K562 (cell line): ENCODE measurements around the gene MEGF10. TPM values are rescaled to one million over a fixed set of nuclear protein-coding genes. Genes with fewer than 3 reads are reported as not detected.

Experiments used
- ATAC-seq: fragments of 200-7000 bp; cut with Tn5 transposase; 3 replicates; pipeline ENCODE4 v1.9.1; 2020; ENCODE audit warnings: moderate library complexity
- BruUV-seq: library from RNA; stranded (reverse); fragments of 400-500 nt; replicated peaks from 2 replicates; lab custom pipeline; 2021; lab: Mats Ljungman, UMichigan
- CTCF ChIA-PET: fragments of 300-600 bp; formaldehyde crosslinking; extraction: SDS; loops from one replicate; lab custom pipeline; 2021; ENCODE audit warnings: low intra/inter-chr PET ratio; lab: Yijun Ruan, JAX
- POLR2A ChIA-PET: fragments of 300-600, 350-650 bp; sonication (Branson Sonifier 250); formaldehyde crosslinking; extraction: SDS; loops from one replicate; lab custom pipeline; 2021; ENCODE audit warnings: antibody characterized with exemption, inconsistent platforms; lab: Yijun Ruan, JAX
- DNase-seq, 4 experiments: peaks; one replicate each; pipeline versions ENCODE4 v3.0.0 to v3.0.0-alpha.2; 2011 to 2018; ENCODE audit warnings: low spot score in 3 of 4, mixed read lengths in 3 of 4; ENCODE audit errors: extremely low read depth in 1 of 4
- FAIRE-seq: peaks from 2 replicates; lab custom pipeline; 2011; peaks lifted over from hg19 to GRCh38; lab: Jason Lieb, UNC
- H2AFZ ChIP-seq: 2 replicates; pipeline ENCODE4 v1.6.0; 2011; ENCODE audit warnings: low read depth, low read length, control low read depth, inconsistent platforms
- H3K27ac ChIP-seq: fragments of 200-600 bp; 3 replicates; pipeline ENCODE4 v1.8.0; 2011; ENCODE audit warnings: low read depth, mild to moderate bottlenecking, control low read depth, inconsistent platforms, low read length, moderate library complexity, mixed read lengths; ENCODE audit errors: extremely low read depth
- H3K27me3 ChIP-seq, 2 experiments: fragments of 300-600 bp in 1 of 2; 2 replicates in 1 of 2; 3 replicates in 1 of 2; pipeline versions ENCODE4 v1.6.0 to v1.8.0; 2011; ENCODE audit warnings: inconsistent platforms in 2 of 2, low read length in 2 of 2, mild to moderate bottlenecking in 1 of 2, mixed read lengths in 1 of 2, moderate library complexity in 1 of 2; ENCODE audit not compliant: control insufficient read depth in 2 of 2, insufficient read depth in 2 of 2
- H3K36me3 ChIP-seq: fragments of 300-600 bp; 3 replicates; pipeline ENCODE4 v1.8.0; 2011; ENCODE audit warnings: mild to moderate bottlenecking, low read length, inconsistent platforms; ENCODE audit not compliant: control insufficient read depth, insufficient read depth
- H3K4me1 ChIP-seq, 2 experiments: fragments of 200-600 bp in 1 of 2; replicated peaks in 1 of 2; 2 replicates in 1 of 2; 3 replicates in 1 of 2; pipeline versions ENCODE4 v1.5.1 to v1.8.0; 2011; ENCODE audit warnings: inconsistent platforms in 2 of 2, low read length in 2 of 2, mild to moderate bottlenecking in 1 of 2, mixed read lengths in 1 of 2, moderate library complexity in 1 of 2; ENCODE audit not compliant: control insufficient read depth in 2 of 2, insufficient read depth in 2 of 2
- H3K4me2 ChIP-seq: 2 replicates; pipeline ENCODE4 v1.6.1; 2011; ENCODE audit warnings: low read length, control low read depth, inconsistent platforms, mixed read lengths; ENCODE audit not compliant: insufficient read depth
- H3K4me3 ChIP-seq: fragments of 200-600 bp; sonication (generic), shearing (Covaris generic); 2 replicates; pipeline ENCODE4 v1.5.1; 2016; ENCODE audit warnings: control low read depth, inconsistent platforms
- H3K79me2 ChIP-seq: fragments of 200-600 bp; 3 replicates; pipeline ENCODE4 v1.8.0; 2011; ENCODE audit warnings: low read length, inconsistent platforms; ENCODE audit not compliant: control insufficient read depth, insufficient read depth
- H3K9ac ChIP-seq, 2 experiments: 2 replicates each; pipeline versions ENCODE4 v1.6.0 to v1.6.1; 2011; ENCODE audit warnings: low read depth in 2 of 2, low read length in 2 of 2, control low read depth in 1 of 2, inconsistent platforms in 1 of 2, mild to moderate bottlenecking in 1 of 2, mixed read lengths in 1 of 2; ENCODE audit not compliant: insufficient read depth in 1 of 2
- H3K9me1 ChIP-seq: one replicate; pipeline ENCODE4 v1.6.0; 2011; ENCODE audit warnings: inconsistent platforms, mild to moderate bottlenecking, low read length, moderate library complexity; ENCODE audit not compliant: control insufficient read depth, insufficient read depth
- H3K9me3 ChIP-seq: replicated peaks from 2 replicates; pipeline ENCODE4 v1.5.1; 2011; ENCODE audit warnings: low read depth, low read length, inconsistent platforms; ENCODE audit not compliant: control insufficient read depth, insufficient read depth
- H4K20me1 ChIP-seq: replicated peaks from 2 replicates; pipeline ENCODE4 v1.6.1; 2011; ENCODE audit warnings: low read length, inconsistent platforms, mixed read lengths; ENCODE audit not compliant: control insufficient read depth, insufficient read depth
- ARID1B ChIP-seq: fragments of 450-650 bp; IDR thresholded peaks from 2 replicates; pipeline ENCODE4 v1.6.1; 2016; ENCODE audit warnings: antibody characterized with exemption, mild to moderate bottlenecking, inconsistent platforms
- BRF2 ChIP-seq: IDR thresholded peaks from 3 replicates; pipeline ENCODE4 v1.6.1; 2011; ENCODE audit warnings: borderline replicate concordance, mild to moderate bottlenecking; ENCODE audit not compliant: insufficient read length, insufficient read depth
- ETV6 ChIP-seq, 3 experiments: fragments of 150-350 bp in 1 of 3; sonication (generic) in 1 of 3; formaldehyde crosslinking in 1 of 3; IDR thresholded peaks; 2 replicates each; pipeline versions ENCODE4 v1.6.1 to v1.8.0; 2014 to 2022; ENCODE audit warnings: borderline replicate concordance in 2 of 3, low read depth in 2 of 3, antibody characterized with exemption in 1 of 3, low read length in 1 of 3, mild to moderate bottlenecking in 1 of 3, missing genetic modification reagents in 1 of 3
- GTF2A2 ChIP-seq: IDR thresholded peaks from 2 replicates; pipeline ENCODE4 v1.6.1; 2016; ENCODE audit warnings: mild to moderate bottlenecking, missing genetic modification characterization, missing compliant biosample characterization
- HES1 ChIP-seq: fragments of 450-650 bp; IDR thresholded peaks from 2 replicates; pipeline ENCODE4 v1.6.1; 2016; ENCODE audit warnings: low read depth, mild to moderate bottlenecking, moderate library complexity
- KAT8 ChIP-seq: fragments of 450-650 bp; IDR thresholded peaks from 2 replicates; pipeline ENCODE4 v1.6.1; 2016; ENCODE audit warnings: low read depth, mild to moderate bottlenecking
- MITF ChIP-seq: IDR thresholded peaks from 2 replicates; pipeline ENCODE4 v1.6.1; 2014; ENCODE audit warnings: antibody characterized with exemption
- NFIC ChIP-seq: fragments of 450-650 bp; IDR thresholded peaks from 2 replicates; pipeline ENCODE4 v1.6.1; 2017; ENCODE audit warnings: mild to moderate bottlenecking, inconsistent platforms
- SMARCA4 ChIP-seq: fragments of 450-650 bp; IDR thresholded peaks from 2 replicates; pipeline ENCODE4 v1.6.1; 2016
- TAL1 ChIP-seq: fragments of 450-650 bp; IDR thresholded peaks from 2 replicates; pipeline ENCODE4 v1.6.1; 2016; ENCODE audit warnings: mild to moderate bottlenecking
- TCFL5 ChIP-seq: fragments of 250-450 bp; sonication (Bioruptor Pico); conservative IDR thresholded peaks from 2 replicates; pipeline ENCODE4 v1.6.1; 2021; ENCODE audit warnings: mild to moderate bottlenecking, moderate library complexity, matching md5 sums
- ZNF175 ChIP-seq: fragments of 200-800 bp; sonication (Bioruptor generic); IDR thresholded peaks from 2 replicates; pipeline ENCODE4 v1.6.1; 2016; ENCODE audit warnings: low read depth, mild to moderate bottlenecking, missing genetic modification characterization, missing compliant biosample characterization
- ZNF766 ChIP-seq: fragments of 200-800 bp; sonication (Bioruptor generic); conservative IDR thresholded peaks from 2 replicates; pipeline ENCODE4 v1.6.1; 2016; ENCODE audit warnings: missing genetic modification characterization, missing compliant biosample characterization
- WGBS: fragments of 100-300 bp; shearing (Covaris generic); methylation state at CpG from one replicate; pipeline ENCODE4 v1.1.6; 2016; ENCODE audit warnings: low coverage, mixed read lengths; ENCODE audit not compliant: insufficient coverage; ENCODE audit errors: missing lambda C conversion rate; 5-methylcytosine and 5-hydroxymethylcytosine counted together
- in situ Hi-C: fragments of 300-500 bp; cut with MboI; formaldehyde crosslinking; loops from 4 replicates; pipeline ENCODE4 v1.15.0; 2018; ENCODE audit warnings: inconsistent platforms, mixed read lengths
- intact Hi-C: fragments of 100-400 bp; cut with micrococcal nuclease; formaldehyde crosslinking; loops from 2 replicates; pipeline ENCODE4 v1.14.2; 2022
- polyA plus RNA-seq, 8 experiments: library from polyadenylated mRNA; depleted of rRNA in 4 of 8; stranded (reverse) in 5 of 8; unstranded in 3 of 8; fragments of >200 nt; fragmentation: Nextera tagmentation in 2 of 8; fragmentation: Illumina TruSeq in 1 of 8; extraction: Ambion mirVana in 2 of 8; extraction: Trizol in 1 of 8; gene quantifications; 2 replicates each; pipeline versions ENCODE4 v1.2.1 to v1.2.3, GENCODE V29; 2011 to 2014; ENCODE audit warnings: inconsistent platforms in 1 of 8, missing spikeins in 1 of 8
- total RNA-seq, 7 experiments: library from RNA; depleted of rRNA in 6 of 7; stranded (reverse); fragments of >200 nt in 6 of 7; fragmentation: Illumina TruSeq in 2 of 7; extraction: Trizol in 2 of 7; gene quantifications; 2 replicates each; pipeline versions ENCODE4 v1.2.1 to v1.2.3, GENCODE V29; 2011 to 2021; ENCODE audit warnings: low replicate concordance in 1 of 7
- TF ChIP-seq, protein P1 (sequence below): fragments of 450-650 bp; IDR thresholded peaks from 2 replicates; pipeline ENCODE4 v1.6.1; 2016

Gene MEGF10
- total and polyA plus RNA-seq, 9 of the 15 experiments (the other 6 are each of a cell fraction or from before 2014, with no cell fraction given) = 0.07 TPM; not detected in 8

GRCh38 chr5:127417528-127417927, 126.9 kb downstream of the MEGF10 start:
- H4K20me1 ChIP-seq = no peaks in the 10 kb centered on the region
- in situ Hi-C loops = no loop called here
- intact Hi-C loops = no loop called here
- TF ChIP-seq SMARCA4 (no peak), BRF2 (no peak), GTF2A2 (tag) (no peak), ZNF175 (CRISPR knock-in tag) (no peak), ZNF766 (CRISPR knock-in tag) (no peak), ARID1B (no peak), NFIC (no peak), HES1 (no peak), ETV6 (IDR thresholded peaks at IDR 0.05; ENCODE audit: borderline replicate concordance in 1 of 2, low read depth in 2 of 2, low read length in 1 of 2) (no peak), ETV6 (CRISPR knock-in tag; IDR thresholded peaks at IDR 0.05; ENCODE audit: borderline replicate concordance) (no peak), TAL1 (no peak), MITF (no peak), KAT8 (no peak), TCFL5 (CRISPR knock-in tag) (no peak)
- TF ChIP-seq, protein P1, sequence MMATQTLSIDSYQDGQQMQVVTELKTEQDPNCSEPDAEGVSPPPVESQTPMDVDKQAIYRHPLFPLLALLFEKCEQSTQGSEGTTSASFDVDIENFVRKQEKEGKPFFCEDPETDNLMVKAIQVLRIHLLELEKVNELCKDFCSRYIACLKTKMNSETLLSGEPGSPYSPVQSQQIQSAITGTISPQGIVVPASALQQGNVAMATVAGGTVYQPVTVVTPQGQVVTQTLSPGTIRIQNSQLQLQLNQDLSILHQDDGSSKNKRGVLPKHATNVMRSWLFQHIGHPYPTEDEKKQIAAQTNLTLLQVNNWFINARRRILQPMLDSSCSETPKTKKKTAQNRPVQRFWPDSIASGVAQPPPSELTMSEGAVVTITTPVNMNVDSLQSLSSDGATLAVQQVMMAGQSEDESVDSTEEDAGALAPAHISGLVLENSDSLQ = no peak

More at GRCh38 chr5:127417528-127417927, 126.9 kb downstream of the MEGF10 start:
- H2AFZ ChIP-seq = no peak overlapping the region
- no peak overlapping the region for H3K4me2 ChIP-seq
- ChIA-PET CTCF (no interaction called here), POLR2A (no interaction called here)
- no peaks in the 10 kb centered on the region for H3K36me3 ChIP-seq
- H3K9ac ChIP-seq = no peak overlapping the region
- H3K27ac ChIP-seq = no peak overlapping the region
- H3K4me1 ChIP-seq = no peaks in the 10 kb centered on the region
- peaks cover 4 to 7% of the 10 kb centered on the region in 2 experiments; a peak in 4 of 5 replicates for H3K27me3 ChIP-seq
- no peaks in the 10 kb centered on the region for H3K9me1 ChIP-seq
- no peaks in the 10 kb centered on the region for H3K79me2 ChIP-seq
- DNase-seq = no peak
- no peak for ATAC-seq
- no TSS peak for BruUV-seq
- FAIRE-seq = no peak
- H3K4me3 ChIP-seq = no peak overlapping the region
- H3K9me3 ChIP-seq = no peaks in the 10 kb centered on the region
- WGBS = 0% methylated on average over 2 of the region's 2 CpGs
